Fibroblast of lung (primary cell): ENCODE measurements around the gene OR4K17. TPM values are rescaled to one million over a fixed set of nuclear protein-coding genes. Genes with fewer than 3 reads are reported as not detected.
"Not testable (repeated sequence)": the region's sequence is repeated elsewhere in the genome, so short reads cannot be mapped to it uniquely, and the experiment has no call there.

Experiments used
- DNase-seq, 2 donors: peaks; one replicate each; pipeline versions ENCODE4 v3.0.0 to v3.0.0-alpha.2; 2010; ENCODE audit warnings: low read depth in 2 of 2
- H2AFZ ChIP-seq: 2 replicates; pipeline ENCODE4 v1.5.1; 2012; ENCODE audit warnings: low read length, control low read depth, inconsistent platforms
- H3K27ac ChIP-seq: 2 replicates; pipeline ENCODE4 v1.5.1; 2011; ENCODE audit warnings: low read length, control low read depth; ENCODE audit not compliant: insufficient read depth
- H3K27me3 ChIP-seq: 2 replicates; pipeline ENCODE4 v1.5.1; 2011; ENCODE audit warnings: mild to moderate bottlenecking, low read length; ENCODE audit not compliant: control insufficient read depth, insufficient read depth
- H3K36me3 ChIP-seq: 2 replicates; pipeline ENCODE4 v1.5.1; 2011; ENCODE audit warnings: low read length; ENCODE audit not compliant: control insufficient read depth, insufficient read depth
- H3K4me1 ChIP-seq: 2 replicates; pipeline ENCODE4 v1.5.1; 2011; ENCODE audit warnings: low read length; ENCODE audit not compliant: control insufficient read depth, insufficient read depth; ENCODE audit errors: extremely low read depth
- H3K4me2 ChIP-seq: 2 replicates; pipeline ENCODE4 v1.5.1; 2011; ENCODE audit warnings: low read length, control low read depth; ENCODE audit not compliant: insufficient read depth; ENCODE audit errors: extremely low read depth
- H3K4me3 ChIP-seq, 4 experiments: fragments of 200-600 bp in 1 of 4; sonication (generic) in 1 of 4; replicated peaks in 1 of 4; 2 replicates each; pipeline ENCODE4 v1.5.1; 2011 to 2016; ENCODE audit warnings: low read length in 4 of 4, low read depth in 3 of 4, mild to moderate bottlenecking in 3 of 4, control low read depth in 2 of 4, inconsistent platforms in 1 of 4, mixed read lengths in 1 of 4; ENCODE audit not compliant: insufficient read depth in 1 of 4; ENCODE audit errors: control extremely low read depth in 1 of 4
- H3K79me2 ChIP-seq: 2 replicates; pipeline ENCODE4 v1.5.1; 2012; ENCODE audit warnings: mild to moderate bottlenecking, low read length, inconsistent platforms; ENCODE audit not compliant: control insufficient read depth, insufficient read depth
- H3K9ac ChIP-seq: 2 replicates; pipeline ENCODE4 v1.5.1; 2011; ENCODE audit warnings: mild to moderate bottlenecking, low read length, control low read depth; ENCODE audit not compliant: insufficient read depth
- H3K9me3 ChIP-seq: 2 replicates; pipeline ENCODE4 v1.5.1; 2012; ENCODE audit warnings: low read depth, low read length; ENCODE audit not compliant: control insufficient read depth, insufficient read depth
- H4K20me1 ChIP-seq: 2 replicates; pipeline ENCODE4 v1.5.1; 2011; ENCODE audit warnings: low read length; ENCODE audit not compliant: control insufficient read depth, insufficient read depth; ENCODE audit errors: extremely low read depth
- EZH2 ChIP-seq: IDR thresholded peaks from 2 replicates; pipeline ENCODE4 v1.5.1; 2012; ENCODE audit warnings: low read length, control low read depth, mild to moderate bottlenecking; ENCODE audit errors: missing control alignments
- polyA plus RNA-seq, 2 donors: library from polyadenylated mRNA; depleted of rRNA in 1 of 2; stranded (reverse) in 1 of 2; unstranded in 1 of 2; fragments of >200 nt; gene quantifications; 2 replicates each; pipeline ENCODE4 v1.2.1, GENCODE V29; 2011 to 2012; ENCODE audit warnings: missing spikeins in 1 of 2
- total RNA-seq: library from RNA; depleted of rRNA; stranded (reverse); fragments of >200 nt; gene quantifications from 2 replicates; pipeline ENCODE4 v1.2.1, GENCODE V29; 2014
- TF ChIP-seq, protein P1 (sequence below), 2 donors: IDR thresholded peaks in 1 of 2; conservative IDR thresholded peaks in 1 of 2; 1 replicate in 1 of 2; 2 replicates in 1 of 2; pipeline ENCODE4 v1.5.1; 2011 to 2012; ENCODE audit warnings: low read length in 2 of 2, control low read depth in 1 of 2, inconsistent platforms in 1 of 2, low read depth in 1 of 2, mild to moderate bottlenecking in 1 of 2

The OR4K17 gene
- total and polyA plus RNA-seq, 2 donors (not counting 1 experiment from before 2014, with no cell fraction given) = not detected

DNA sequence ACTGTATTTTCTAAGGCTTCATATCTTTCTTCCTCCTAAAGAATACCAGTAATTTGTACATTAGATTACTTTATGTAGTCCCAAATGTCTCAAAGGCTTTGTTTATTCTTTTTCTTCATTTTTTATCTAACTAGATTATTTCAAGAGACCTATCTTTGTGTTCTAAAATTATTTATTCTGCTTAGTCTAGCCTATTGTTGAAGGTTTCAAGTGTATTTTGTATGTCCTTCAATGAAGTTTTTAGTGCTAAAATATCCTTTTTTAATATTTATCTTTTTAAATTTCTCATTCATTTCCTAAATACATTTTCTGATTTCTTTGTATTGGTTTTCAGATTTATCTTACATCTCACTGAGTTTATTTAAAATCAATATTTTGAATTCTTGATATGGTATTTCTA lies 53.9 kb downstream of the OR4K17 start:
- no peak for DNase-seq
- H3K27me3 ChIP-seq = no peaks in the 10 kb centered on the region
- TF ChIP-seq, protein P1, sequence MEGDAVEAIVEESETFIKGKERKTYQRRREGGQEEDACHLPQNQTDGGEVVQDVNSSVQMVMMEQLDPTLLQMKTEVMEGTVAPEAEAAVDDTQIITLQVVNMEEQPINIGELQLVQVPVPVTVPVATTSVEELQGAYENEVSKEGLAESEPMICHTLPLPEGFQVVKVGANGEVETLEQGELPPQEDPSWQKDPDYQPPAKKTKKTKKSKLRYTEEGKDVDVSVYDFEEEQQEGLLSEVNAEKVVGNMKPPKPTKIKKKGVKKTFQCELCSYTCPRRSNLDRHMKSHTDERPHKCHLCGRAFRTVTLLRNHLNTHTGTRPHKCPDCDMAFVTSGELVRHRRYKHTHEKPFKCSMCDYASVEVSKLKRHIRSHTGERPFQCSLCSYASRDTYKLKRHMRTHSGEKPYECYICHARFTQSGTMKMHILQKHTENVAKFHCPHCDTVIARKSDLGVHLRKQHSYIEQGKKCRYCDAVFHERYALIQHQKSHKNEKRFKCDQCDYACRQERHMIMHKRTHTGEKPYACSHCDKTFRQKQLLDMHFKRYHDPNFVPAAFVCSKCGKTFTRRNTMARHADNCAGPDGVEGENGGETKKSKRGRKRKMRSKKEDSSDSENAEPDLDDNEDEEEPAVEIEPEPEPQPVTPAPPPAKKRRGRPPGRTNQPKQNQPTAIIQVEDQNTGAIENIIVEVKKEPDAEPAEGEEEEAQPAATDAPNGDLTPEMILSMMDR (conservative IDR thresholded peaks at IDR 0.05 in 1 of 2, IDR thresholded peaks at IDR 0.05 in 1 of 2; ENCODE audit: low read depth in 1 of 2, low read length in 2 of 2) = no peak
- TF ChIP-seq EZH2 = no peak
- H3K4me1 ChIP-seq = no peaks in the 10 kb centered on the region
- H3K4me2 ChIP-seq = no peak overlapping the region
- H3K27ac ChIP-seq = no peak overlapping the region
- no peak overlapping the region for H3K9ac ChIP-seq
- H4K20me1 ChIP-seq = no peaks in the 10 kb centered on the region
- H2AFZ ChIP-seq = no peak overlapping the region
- no peak overlapping the region for H3K4me3 ChIP-seq
- H3K79me2 ChIP-seq = no peaks in the 10 kb centered on the region
- H3K9me3 ChIP-seq = no peaks in the 10 kb centered on the region
- no peaks in the 10 kb centered on the region for H3K36me3 ChIP-seq

DNA sequence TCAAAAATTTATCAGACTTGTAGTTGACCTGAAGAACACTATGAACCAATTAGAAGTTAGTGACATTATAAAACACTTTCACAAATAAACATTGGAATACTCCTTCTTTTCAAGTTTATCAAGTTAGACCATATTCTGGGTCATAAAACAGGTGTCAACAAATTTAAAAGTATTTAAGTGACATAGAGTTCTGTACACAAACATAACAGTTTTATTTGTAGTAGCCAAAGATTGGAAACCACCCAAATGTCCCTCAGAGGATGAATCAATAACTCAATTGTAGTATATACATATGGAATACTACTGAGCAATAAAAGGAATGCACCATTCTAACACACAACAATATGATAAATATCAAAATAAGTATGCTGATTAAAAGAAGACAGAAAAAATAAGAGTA lies 56.6 kb downstream of the OR4K17 start:
- TF ChIP-seq EZH2 = no peak
- TF ChIP-seq, protein P1 (conservative IDR thresholded peaks at IDR 0.05 in 1 of 2, IDR thresholded peaks at IDR 0.05 in 1 of 2; ENCODE audit: low read depth in 1 of 2, low read length in 2 of 2) = no peak
- no peaks in the 10 kb centered on the region for H3K4me1 ChIP-seq
- no peak overlapping the region for H3K27ac ChIP-seq
- H3K4me2 ChIP-seq = no peak overlapping the region
- H3K4me3 ChIP-seq = no peak overlapping the region
- no peaks in the 10 kb centered on the region for H3K27me3 ChIP-seq
- H3K9ac ChIP-seq = no peak overlapping the region
- H3K9me3 ChIP-seq = no peaks in the 10 kb centered on the region
- H4K20me1 ChIP-seq = no peaks in the 10 kb centered on the region
- no peaks in the 10 kb centered on the region for H3K36me3 ChIP-seq
- DNase-seq = no peak
- no peaks in the 10 kb centered on the region for H3K79me2 ChIP-seq
- no peak overlapping the region for H2AFZ ChIP-seq

DNA sequence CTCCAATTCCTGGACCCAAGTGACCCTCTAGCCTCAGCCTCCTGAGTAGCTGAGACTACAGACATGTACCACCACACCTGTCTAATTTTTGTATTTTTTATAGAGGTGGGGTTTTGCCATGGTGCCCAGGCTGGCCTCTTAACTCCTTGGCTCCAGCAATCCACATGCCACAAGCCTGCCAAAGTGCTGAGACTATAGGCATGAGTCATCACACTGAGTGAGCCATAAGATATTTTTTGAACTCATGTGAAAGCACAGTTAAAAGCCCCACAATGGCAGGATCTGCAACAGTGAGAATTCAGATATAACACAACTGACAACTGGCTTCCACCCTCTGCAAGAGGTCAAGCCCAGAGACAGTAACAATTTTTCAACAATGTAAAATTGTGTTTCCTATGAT lies 59.3 kb downstream of the OR4K17 start:
- H3K4me2 ChIP-seq, H2AFZ ChIP-seq, H3K79me2 ChIP-seq, H4K20me1 ChIP-seq, H3K36me3 ChIP-seq, DNase-seq, H3K4me3 ChIP-seq, H3K9me3 ChIP-seq, H3K9ac ChIP-seq, H3K27me3 ChIP-seq, H3K27ac ChIP-seq, H3K4me1 ChIP-seq: not testable (repeated sequence)

Other genes starting within 250 kb of the OR4K17 start
- gene OR4K2, start 235.6 kb upstream of the OR4K17 start, total RNA-seq = not detected in 2 replicates
- gene OR4K2, start 235.6 kb upstream of the OR4K17 start, polyA plus RNA-seq = not detected in 2 replicates
- not detected in 2 replicates for gene OR4K5, start 190.1 kb upstream of the OR4K17 start, total RNA-seq
- gene OR4K5, start 190.1 kb upstream of the OR4K17 start, polyA plus RNA-seq = not detected in 2 replicates
- not detected in 2 replicates for gene OR4K1, start 179.8 kb upstream of the OR4K17 start, total RNA-seq
- not detected in 2 replicates for gene OR4K1, start 179.8 kb upstream of the OR4K17 start, polyA plus RNA-seq
- not detected in 2 replicates for gene OR4K15, start 135.1 kb upstream of the OR4K17 start, total RNA-seq
- gene OR4K15, start 135.1 kb upstream of the OR4K17 start, polyA plus RNA-seq = not detected in 2 replicates
- gene OR4Q2, start 108.6 kb upstream of the OR4K17 start, total RNA-seq = not detected in 2 replicates
- not detected in 2 replicates for gene OR4Q2, start 108.6 kb upstream of the OR4K17 start, polyA plus RNA-seq
- gene OR4K14, start 91.4 kb upstream of the OR4K17 start, total RNA-seq = not detected in 2 replicates
- not detected in 2 replicates for gene OR4K14, start 91.4 kb upstream of the OR4K17 start, polyA plus RNA-seq
- not detected in 2 replicates for gene OR4K13, start 74.7 kb upstream of the OR4K17 start, total RNA-seq
- gene OR4K13, start 74.7 kb upstream of the OR4K17 start, polyA plus RNA-seq = not detected in 2 replicates
- not detected in 2 replicates for gene OR4L1, start 50.7 kb upstream of the OR4K17 start, total RNA-seq
- not detected in 2 replicates for gene OR4L1, start 50.7 kb upstream of the OR4K17 start, polyA plus RNA-seq
- not detected in 2 replicates for gene OR4N5, start 28.1 kb downstream of the OR4K17 start, total RNA-seq
- gene OR4N5, start 28.1 kb downstream of the OR4K17 start, polyA plus RNA-seq = not detected in 2 replicates
- not detected in 2 replicates for gene OR11G2, start 80.2 kb downstream of the OR4K17 start, total RNA-seq
- gene OR11G2, start 80.2 kb downstream of the OR4K17 start, polyA plus RNA-seq = not detected in 2 replicates
- gene OR11H6, start 113.0 kb downstream of the OR4K17 start, total RNA-seq = not detected in 2 replicates
- not detected in 2 replicates for gene OR11H6, start 113.0 kb downstream of the OR4K17 start, polyA plus RNA-seq
- not detected in 2 replicates for gene OR11H7, start 118.2 kb downstream of the OR4K17 start, total RNA-seq
- gene OR11H7, start 118.2 kb downstream of the OR4K17 start, polyA plus RNA-seq = not detected in 2 replicates
- not detected in 2 replicates for gene OR11H4, start 128.5 kb downstream of the OR4K17 start, total RNA-seq
- not detected in 2 replicates for gene OR11H4, start 128.5 kb downstream of the OR4K17 start, polyA plus RNA-seq
- gene TTC5, start 195.2 kb downstream of the OR4K17 start, total RNA-seq = 20.0 and 22.0 TPM in 2 replicates
- gene TTC5, start 195.2 kb downstream of the OR4K17 start, polyA plus RNA-seq = 20.3 and 22.4 TPM in 2 replicates
- gene CCNB1IP1, start 222.5 kb downstream of the OR4K17 start, total RNA-seq = 77.5 and 110 TPM in 2 replicates
- 33.3 and 48.5 TPM in 2 replicates for gene CCNB1IP1, start 222.5 kb downstream of the OR4K17 start, polyA plus RNA-seq
- 5.6 and 6.6 TPM in 2 replicates for gene PARP2, start 232.9 kb downstream of the OR4K17 start, total RNA-seq
- gene PARP2, start 232.9 kb downstream of the OR4K17 start, polyA plus RNA-seq = 16.9 and 28.7 TPM in 2 replicates